GM12878 (cell line): ENCODE data around the gene PGF. TPM values are rescaled to one million over a fixed set of nuclear protein-coding genes. Genes with fewer than 3 reads are reported as not detected.
"Not testable (repeated sequence)": the region's sequence is repeated elsewhere in the genome, so short reads cannot be mapped to it uniquely, and the experiment has no call there.

Experiments used
- ATAC-seq: fragments of 200-7000 bp; cut with Tn5 transposase; 3 replicates; pipeline ENCODE4 v1.9.1; 2020; ENCODE audit warnings: mild to moderate bottlenecking, moderate library complexity
- BruUV-seq: library from RNA; stranded (reverse); fragments of 400-500 nt; replicated peaks from 2 replicates; lab custom pipeline; 2021; lab: Mats Ljungman, UMichigan
- CTCF ChIA-PET: fragments of 300-600 bp; sonication (Branson Sonifier 250); formaldehyde crosslinking; extraction: SDS; loops from one replicate; lab custom pipeline; 2021; ENCODE audit warnings: inconsistent platforms; lab: Yijun Ruan, JAX
- POLR2A ChIA-PET: fragments of 350-600 bp; formaldehyde crosslinking; extraction: SDS; loops from one replicate; lab custom pipeline; 2021; ENCODE audit warnings: inconsistent platforms; lab: Charles Lee
- RAD21 ChIA-PET: fragments of 300-600 bp; sonication (Branson Sonifier 250); formaldehyde crosslinking; loops from one replicate; lab custom pipeline; 2023; ENCODE audit warnings: antibody characterized with exemption; ENCODE audit not compliant: unreplicated experiment; lab: Charles Lee
- SMC1A ChIA-PET: fragments of 300-600 bp; sonication (Branson Sonifier 250); formaldehyde crosslinking; loops from one replicate; lab custom pipeline; 2023; ENCODE audit not compliant: unreplicated experiment, uncharacterized antibody; lab: Charles Lee
- DNase-seq: peaks from one replicate; pipeline ENCODE4 v3.0.0-alpha.2; 2011; ENCODE audit warnings: low read depth, low spot score
- FAIRE-seq: peaks from 3 replicates; lab custom pipeline; 2011; peaks lifted over from hg19 to GRCh38; lab: Jason Lieb, UNC
- H2AFZ ChIP-seq: 2 replicates; pipeline ENCODE4 v1.6.0; 2011; ENCODE audit warnings: low read depth, low read length, control low read depth; ENCODE audit not compliant: control insufficient read depth
- H3K27ac ChIP-seq: 2 replicates; pipeline ENCODE4 v1.5.1; 2011; ENCODE audit warnings: control low read depth; ENCODE audit not compliant: control insufficient read depth, insufficient read depth
- H3K27me3 ChIP-seq, 2 experiments: replicated peaks in 1 of 2; 2 replicates each; pipeline versions ENCODE4 v1.6.0 to v1.6.1; 2011; ENCODE audit warnings: low read length in 1 of 2; ENCODE audit not compliant: control insufficient read depth in 2 of 2, insufficient read depth in 2 of 2
- H3K36me3 ChIP-seq, 2 experiments: 2 replicates each; pipeline ENCODE4 v1.5.1; 2011; ENCODE audit warnings: low read length in 1 of 2; ENCODE audit not compliant: control insufficient read depth in 2 of 2, insufficient read depth in 2 of 2
- H3K4me1 ChIP-seq: 2 replicates; pipeline ENCODE4 v1.6.1; 2011; ENCODE audit warnings: mild to moderate bottlenecking, low read length, moderate library complexity, mixed read lengths; ENCODE audit not compliant: control insufficient read depth, insufficient read depth
- H3K4me2 ChIP-seq: 2 replicates; pipeline ENCODE4 v1.6.0; 2011; ENCODE audit warnings: control low read depth; ENCODE audit not compliant: control insufficient read depth, insufficient read depth
- H3K4me3 ChIP-seq: fragments of 200-600 bp; sonication (generic); 2 replicates; pipeline ENCODE4 v1.5.1; 2016
- H3K79me2 ChIP-seq: 2 replicates; pipeline ENCODE4 v1.6.0; 2011; ENCODE audit warnings: low read length; ENCODE audit not compliant: control insufficient read depth, insufficient read depth
- H3K9ac ChIP-seq: 2 replicates; pipeline ENCODE4 v1.8.0; 2011; ENCODE audit warnings: low read length, control low read depth, mixed read lengths; ENCODE audit not compliant: control insufficient read depth, insufficient read depth
- H3K9me3 ChIP-seq: replicated peaks from 3 replicates; pipeline ENCODE4 v1.5.1; 2011; ENCODE audit warnings: mild to moderate bottlenecking, low read length; ENCODE audit not compliant: control insufficient read depth, insufficient read depth
- H4K20me1 ChIP-seq: 2 replicates; pipeline ENCODE4 v1.6.0; 2011; ENCODE audit not compliant: control insufficient read depth, insufficient read depth
- EP300 ChIP-seq, 2 experiments: fragments of 150-350 bp in 1 of 2; IDR thresholded peaks; 2 replicates each; pipeline ENCODE4 v1.6.1; 2011 to 2012; ENCODE audit warnings: low read depth in 2 of 2, low read length in 2 of 2, borderline replicate concordance in 1 of 2, improper control_type of control experiment in 1 of 2, inconsistent platforms in 1 of 2; ENCODE audit not compliant: control insufficient read depth in 1 of 2
- IKZF1 ChIP-seq: fragments of 450-650 bp; conservative IDR thresholded peaks from 2 replicates; pipeline ENCODE4 v1.6.1; 2017; ENCODE audit warnings: antibody characterized with exemption, mild to moderate bottlenecking
- KAT2A ChIP-seq: conservative IDR thresholded peaks from 2 replicates; pipeline ENCODE4 v1.6.1; 2011; ENCODE audit warnings: low read depth, low read length; ENCODE audit not compliant: control insufficient read depth
- NR2C1 ChIP-seq: fragments of 450-650 bp; IDR thresholded peaks from 2 replicates; pipeline ENCODE4 v1.6.1; 2017; ENCODE audit warnings: antibody characterized with exemption, mild to moderate bottlenecking, moderate library complexity
- POU2F2 ChIP-seq: IDR thresholded peaks from 3 replicates; pipeline ENCODE4 v1.6.1; 2011; ENCODE audit warnings: low read depth, mild to moderate bottlenecking, low read length, borderline replicate concordance
- WGBS: methylation state at CpG from one replicate; pipeline ENCODE4 v1.1.6; 2016; ENCODE audit warnings: low lambda C conversion rate; ENCODE audit not compliant: insufficient replicate concordance, insufficient coverage; ENCODE audit errors: missing lambda C conversion rate; 5-methylcytosine and 5-hydroxymethylcytosine counted together
- in situ Hi-C: fragments of 300-500 bp; cut with MboI; formaldehyde crosslinking; loops from 9 replicates; pipeline ENCODE4 v1.14.3; 2018; ENCODE audit warnings: mixed read lengths
- intact Hi-C: fragments of 100-400 bp; cut with micrococcal nuclease; formaldehyde crosslinking; loops from one replicate; pipeline ENCODE4 v1.14.2; 2022; ENCODE audit not compliant: unreplicated experiment
- polyA plus RNA-seq, 11 experiments: library from polyadenylated mRNA; depleted of rRNA in 4 of 11; unstranded in 6 of 11; stranded (reverse) in 5 of 11; fragments of >200 nt; fragmentation: Nextera tagmentation in 4 of 11; fragmentation: Illumina TruSeq in 1 of 11; extraction: Ambion mirVana in 4 of 11; extraction: Trizol in 1 of 11; gene quantifications; 1 replicate in 1 of 11; 2 replicates in 10 of 11; pipeline versions ENCODE4 v1.2.1 to v1.2.3, GENCODE V29; 2011 to 2016; ENCODE audit warnings: inconsistent platforms in 2 of 11, missing spikeins in 2 of 11, low read depth in 1 of 11
- total RNA-seq, 4 experiments: library from RNA; depleted of rRNA in 3 of 4; stranded (reverse); fragments of >200 nt in 3 of 4; fragmentation: Illumina TruSeq in 1 of 4; extraction: Trizol in 1 of 4; gene quantifications; 2 replicates each; pipeline versions ENCODE4 v1.2.1 to v1.2.3, GENCODE V29; 2013 to 2021
- TF ChIP-seq, protein P1 (sequence below): IDR thresholded peaks from 2 replicates; pipeline ENCODE4 v1.6.1; 2011; ENCODE audit warnings: low read depth, low read length, improper control_type of control experiment, borderline replicate concordance
- TF ChIP-seq, protein P2 (sequence below): fragments of 450-650 bp; IDR thresholded peaks from 2 replicates; pipeline ENCODE4 v1.6.1; 2017; ENCODE audit warnings: antibody characterized with exemption, mild to moderate bottlenecking, moderate library complexity
- TF ChIP-seq, protein P3 (sequence below): IDR thresholded peaks from 2 replicates; pipeline ENCODE4 v1.6.1; 2012; ENCODE audit warnings: mild to moderate bottlenecking, low read depth, low read length

Gene PGF
- total and polyA plus RNA-seq, 10 of the 15 experiments (the other 5 are each of a cell fraction or from before 2014, with no cell fraction given), result 0.11 to 5.5 (median 0.63) TPM

DNA sequence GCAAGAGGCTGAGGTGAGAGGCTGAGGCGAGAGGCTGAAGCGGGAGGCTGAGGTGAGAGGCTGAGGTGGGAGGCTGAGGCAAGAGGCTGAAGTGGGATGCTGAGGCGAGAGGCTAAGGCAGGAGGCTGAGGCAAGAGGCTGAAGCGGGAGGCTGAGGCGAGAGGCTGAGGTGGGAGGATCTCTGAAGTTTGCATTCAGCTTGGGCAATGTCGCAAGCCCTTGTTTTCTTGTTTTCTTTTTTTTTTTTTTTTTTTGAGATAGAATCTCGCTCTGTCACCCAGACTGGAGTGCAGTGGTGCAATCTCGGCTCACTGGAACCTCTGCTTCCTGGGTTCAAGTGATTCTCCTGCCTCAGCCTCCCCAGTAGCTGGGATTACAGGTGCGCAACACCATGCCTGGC is 23.7 kb downstream of the PGF start:
- H3K4me2 ChIP-seq, H3K79me2 ChIP-seq, H3K9ac ChIP-seq, intact Hi-C loops, FAIRE-seq, H3K4me3 ChIP-seq, H3K27me3 ChIP-seq, H3K36me3 ChIP-seq, BruUV-seq, in situ Hi-C loops, H3K27ac ChIP-seq, ATAC-seq, H2AFZ ChIP-seq, RAD21 ChIA-PET, H3K9me3 ChIP-seq, DNase-seq, H4K20me1 ChIP-seq: not testable (repeated sequence)
- H3K4me1 ChIP-seq, result peaks cover 11% of the 10 kb centered on the region; the same call in 1 of the 2 replicates
- ChIA-PET SMC1A (interaction anchor here (2.1 kb wide), 1 partner anchor 10 kb away, joined by 5 read pairs; no protein-coding TSS in a partner anchor), CTCF (interaction anchor here (0.6 to 1.3 kb wide), 6 partner anchors 13 to 374 kb away, joined by 3 to 6 read pairs (median 4); no protein-coding TSS in a partner anchor), POLR2A (interaction anchor here (1.7 kb wide), 1 partner anchor 9 kb away, joined by 5 read pairs; no protein-coding TSS in a partner anchor)
- 62% methylated on average over 7 of the region's 9 CpGs for WGBS

DNA sequence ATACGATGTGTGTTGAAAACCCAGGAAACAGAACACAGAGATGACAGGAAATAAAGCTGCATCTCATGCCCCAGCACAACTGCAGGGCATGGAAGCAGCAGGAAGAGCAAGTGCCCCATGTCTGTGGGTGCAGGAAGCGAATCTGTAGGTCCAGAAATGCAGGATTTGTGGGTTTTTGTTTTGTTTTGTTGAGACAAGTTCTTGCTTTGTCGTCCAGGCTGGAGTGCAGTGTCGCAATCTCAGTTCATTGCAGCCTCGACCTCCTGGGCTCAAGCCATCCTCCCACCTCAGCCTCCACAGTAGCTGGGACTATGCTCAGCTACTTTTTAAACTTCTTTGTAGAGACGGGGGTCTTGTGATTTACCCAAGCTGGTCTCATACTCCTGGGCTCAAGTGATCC is 26.2 kb downstream of the PGF start:
- no peak overlapping the region for H3K4me3 ChIP-seq
- BruUV-seq, result no TSS peak
- WGBS, result 44% methylated on average over 6 of the region's 6 CpGs
- peaks cover 5% of the 10 kb centered on the region; the same call in 1 of the 2 replicates for H3K4me1 ChIP-seq
- H3K36me3 ChIP-seq, result no peaks in the 10 kb centered on the region
- FAIRE-seq, result no peak
- no peak overlapping the region for H3K9ac ChIP-seq
- intact Hi-C loops (no loop called here), in situ Hi-C loops (no loop called here)
- no peak overlapping the region for H2AFZ ChIP-seq
- H3K27ac ChIP-seq, result no peak overlapping the region
- RAD21 ChIA-PET, result interaction anchor here (0.9 to 1.9 kb wide), 2 partner anchors 10 to 13 kb away, joined by 4 to 5 read pairs; no protein-coding TSS in a partner anchor
- H3K4me2 ChIP-seq, result no peak overlapping the region
- CTCF ChIA-PET, result interaction anchor here (1.1 to 1.6 kb wide), 3 partner anchors 16 to 159 kb away, joined by 3 to 8 read pairs (median 4); no protein-coding TSS in a partner anchor
- POLR2A ChIA-PET, result no interaction called here
- H4K20me1 ChIP-seq, result no peaks in the 10 kb centered on the region
- H3K27me3 ChIP-seq, result no peaks in the 10 kb centered on the region
- SMC1A ChIA-PET, result no interaction called here
- no peaks in the 10 kb centered on the region for H3K9me3 ChIP-seq
- H3K79me2 ChIP-seq, result no peaks in the 10 kb centered on the region
- ATAC-seq, result no peak
- DNase-seq, result no peak
- TF ChIP-seq KAT2A (no peak), POU2F2 (no peak), NR2C1 (no peak), EP300 (IDR thresholded peaks at IDR 0.05; ENCODE audit: borderline replicate concordance in 1 of 2, control insufficient read depth in 1 of 2, low read depth in 2 of 2, low read length in 2 of 2) (no peak), IKZF1 (no peak)
- TF ChIP-seq, protein P1, sequence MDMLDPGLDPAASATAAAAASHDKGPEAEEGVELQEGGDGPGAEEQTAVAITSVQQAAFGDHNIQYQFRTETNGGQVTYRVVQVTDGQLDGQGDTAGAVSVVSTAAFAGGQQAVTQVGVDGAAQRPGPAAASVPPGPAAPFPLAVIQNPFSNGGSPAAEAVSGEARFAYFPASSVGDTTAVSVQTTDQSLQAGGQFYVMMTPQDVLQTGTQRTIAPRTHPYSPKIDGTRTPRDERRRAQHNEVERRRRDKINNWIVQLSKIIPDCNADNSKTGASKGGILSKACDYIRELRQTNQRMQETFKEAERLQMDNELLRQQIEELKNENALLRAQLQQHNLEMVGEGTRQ, result no peak
- TF ChIP-seq, protein P2, sequence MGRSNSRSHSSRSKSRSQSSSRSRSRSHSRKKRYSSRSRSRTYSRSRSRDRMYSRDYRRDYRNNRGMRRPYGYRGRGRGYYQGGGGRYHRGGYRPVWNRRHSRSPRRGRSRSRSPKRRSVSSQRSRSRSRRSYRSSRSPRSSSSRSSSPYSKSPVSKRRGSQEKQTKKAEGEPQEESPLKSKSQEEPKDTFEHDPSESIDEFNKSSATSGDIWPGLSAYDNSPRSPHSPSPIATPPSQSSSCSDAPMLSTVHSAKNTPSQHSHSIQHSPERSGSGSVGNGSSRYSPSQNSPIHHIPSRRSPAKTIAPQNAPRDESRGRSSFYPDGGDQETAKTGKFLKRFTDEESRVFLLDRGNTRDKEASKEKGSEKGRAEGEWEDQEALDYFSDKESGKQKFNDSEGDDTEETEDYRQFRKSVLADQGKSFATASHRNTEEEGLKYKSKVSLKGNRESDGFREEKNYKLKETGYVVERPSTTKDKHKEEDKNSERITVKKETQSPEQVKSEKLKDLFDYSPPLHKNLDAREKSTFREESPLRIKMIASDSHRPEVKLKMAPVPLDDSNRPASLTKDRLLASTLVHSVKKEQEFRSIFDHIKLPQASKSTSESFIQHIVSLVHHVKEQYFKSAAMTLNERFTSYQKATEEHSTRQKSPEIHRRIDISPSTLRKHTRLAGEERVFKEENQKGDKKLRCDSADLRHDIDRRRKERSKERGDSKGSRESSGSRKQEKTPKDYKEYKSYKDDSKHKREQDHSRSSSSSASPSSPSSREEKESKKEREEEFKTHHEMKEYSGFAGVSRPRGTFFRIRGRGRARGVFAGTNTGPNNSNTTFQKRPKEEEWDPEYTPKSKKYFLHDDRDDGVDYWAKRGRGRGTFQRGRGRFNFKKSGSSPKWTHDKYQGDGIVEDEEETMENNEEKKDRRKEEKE, result no peak
- TF ChIP-seq, protein P3, sequence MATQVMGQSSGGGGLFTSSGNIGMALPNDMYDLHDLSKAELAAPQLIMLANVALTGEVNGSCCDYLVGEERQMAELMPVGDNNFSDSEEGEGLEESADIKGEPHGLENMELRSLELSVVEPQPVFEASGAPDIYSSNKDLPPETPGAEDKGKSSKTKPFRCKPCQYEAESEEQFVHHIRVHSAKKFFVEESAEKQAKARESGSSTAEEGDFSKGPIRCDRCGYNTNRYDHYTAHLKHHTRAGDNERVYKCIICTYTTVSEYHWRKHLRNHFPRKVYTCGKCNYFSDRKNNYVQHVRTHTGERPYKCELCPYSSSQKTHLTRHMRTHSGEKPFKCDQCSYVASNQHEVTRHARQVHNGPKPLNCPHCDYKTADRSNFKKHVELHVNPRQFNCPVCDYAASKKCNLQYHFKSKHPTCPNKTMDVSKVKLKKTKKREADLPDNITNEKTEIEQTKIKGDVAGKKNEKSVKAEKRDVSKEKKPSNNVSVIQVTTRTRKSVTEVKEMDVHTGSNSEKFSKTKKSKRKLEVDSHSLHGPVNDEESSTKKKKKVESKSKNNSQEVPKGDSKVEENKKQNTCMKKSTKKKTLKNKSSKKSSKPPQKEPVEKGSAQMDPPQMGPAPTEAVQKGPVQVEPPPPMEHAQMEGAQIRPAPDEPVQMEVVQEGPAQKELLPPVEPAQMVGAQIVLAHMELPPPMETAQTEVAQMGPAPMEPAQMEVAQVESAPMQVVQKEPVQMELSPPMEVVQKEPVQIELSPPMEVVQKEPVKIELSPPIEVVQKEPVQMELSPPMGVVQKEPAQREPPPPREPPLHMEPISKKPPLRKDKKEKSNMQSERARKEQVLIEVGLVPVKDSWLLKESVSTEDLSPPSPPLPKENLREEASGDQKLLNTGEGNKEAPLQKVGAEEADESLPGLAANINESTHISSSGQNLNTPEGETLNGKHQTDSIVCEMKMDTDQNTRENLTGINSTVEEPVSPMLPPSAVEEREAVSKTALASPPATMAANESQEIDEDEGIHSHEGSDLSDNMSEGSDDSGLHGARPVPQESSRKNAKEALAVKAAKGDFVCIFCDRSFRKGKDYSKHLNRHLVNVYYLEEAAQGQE, result no peak
